ENCODE results near the gene PPP4R1. TPM values are rescaled to one million over a fixed set of nuclear protein-coding genes. Genes with fewer than 3 reads are reported as not detected.
A peak's percentile ranks its signal among the peaks of the same experiment; 100 is the strongest.

The PPP4R1 gene
- polyA plus RNA-seq, 1 donor (not counting 4 experiments of a cell fraction or from before 2014, with no cell fraction given) = 200 TPM

- dilution Hi-C loops (cut with MboI; ENCODE audit: extremely low pct_ligation_motif_present, low sequenced_read_pairs) = no loop called here
- no peak overlapping the region for H3K4me2 ChIP-seq (ENCODE audit: control insufficient read depth, extremely low read depth, insufficient read depth, low read depth, low read length)
- DNase-seq (ENCODE audit: low read depth, low spot score) (no peak), FAIRE-seq (no peak)
- no peaks in the 10 kb centered on the region for H3K9me3 ChIP-seq (ENCODE audit: control insufficient read depth, low read depth, low read length)
- no peaks in the 10 kb centered on the region for H3K9me1 ChIP-seq (ENCODE audit: control insufficient read depth, extremely low read depth, insufficient read depth, low read length)
- H3K4me1 ChIP-seq (ENCODE audit: control insufficient read depth, extremely low read depth, insufficient read depth, low read length) = peaks cover 35% of the 10 kb centered on the region
- no peak overlapping the region for H2AFZ ChIP-seq (ENCODE audit: control insufficient read depth, low read length)
- no peak overlapping the region for H3K4me3 ChIP-seq (ENCODE audit: control insufficient read depth in 2 of 3, extremely low read depth in 1 of 3, insufficient read depth in 2 of 3, low read depth in 1 of 3, low read length in 3 of 3)
- H3K9ac ChIP-seq (ENCODE audit: control insufficient read depth, extremely low read depth, insufficient read depth, low read length) = no peak overlapping the region
- no peaks in the 10 kb centered on the region for H4K20me1 ChIP-seq (ENCODE audit: control insufficient read depth, extremely low read depth, insufficient read depth, low read length)
- no peak overlapping the region for H3K27ac ChIP-seq (ENCODE audit: control insufficient read depth, insufficient read depth, low read length)
- TF ChIP-seq EZH2 (IDR thresholded peaks at IDR 0.05; ENCODE audit: low read length) (no peak), CTCF (optimal IDR thresholded peaks at IDR 0.05 in 1 of 3, IDR thresholded peaks at IDR 0.05 in 1 of 3, conservative IDR thresholded peaks at IDR 0.05 in 1 of 3; ENCODE audit: extremely low read depth in 1 of 3, insufficient read depth in 2 of 3, low read length in 3 of 3) (no peak)
- H3K27me3 ChIP-seq (ENCODE audit: control insufficient read depth, extremely low read depth, insufficient read depth, low read length) = no peaks in the 10 kb centered on the region
- peaks cover 26% of the 10 kb centered on the region for H3K79me2 ChIP-seq (ENCODE audit: control insufficient read depth, insufficient read depth, low read length)
- H3K36me3 ChIP-seq (ENCODE audit: control insufficient read depth in 2 of 2, extremely low read depth in 1 of 2, insufficient read depth in 2 of 2, low read length in 2 of 2) = peaks cover 30 to 53% of the 10 kb centered on the region in 2 experiments
Measured at GRCh38 chr18:9561759-9562158, 52.6 kb downstream of the PPP4R1 start.

DNA sequence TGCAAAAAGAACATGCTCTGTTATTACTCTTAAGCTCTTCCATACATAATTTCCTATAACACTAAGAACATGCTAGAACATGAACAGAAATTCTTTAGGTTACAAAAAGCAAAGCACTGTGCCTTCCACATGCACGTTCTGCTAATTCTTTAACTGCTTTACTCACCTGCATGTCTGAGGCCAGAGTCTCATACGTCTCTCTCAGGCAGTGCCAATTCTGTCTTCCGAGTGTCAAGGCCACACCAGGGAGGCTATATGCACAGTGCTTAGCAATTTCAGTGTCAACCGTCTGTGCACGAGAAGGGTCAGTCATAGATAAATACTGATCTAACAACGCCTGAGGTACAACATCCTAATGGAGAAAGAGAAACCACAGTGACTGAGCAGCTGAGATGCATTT is 55.1 kb downstream of the PPP4R1 start:
- dilution Hi-C loops (cut with MboI; ENCODE audit: extremely low pct_ligation_motif_present, low sequenced_read_pairs) = no loop called here
- no peaks in the 10 kb centered on the region for H4K20me1 ChIP-seq (ENCODE audit: control insufficient read depth, extremely low read depth, insufficient read depth, low read length)
- peaks cover 20% of the 10 kb centered on the region for H3K79me2 ChIP-seq (ENCODE audit: control insufficient read depth, insufficient read depth, low read length)
- no peaks in the 10 kb centered on the region for H3K9me1 ChIP-seq (ENCODE audit: control insufficient read depth, extremely low read depth, insufficient read depth, low read length)
- DNase-seq (ENCODE audit: low read depth, low spot score) (peak; percentile 9), FAIRE-seq (peak; percentile 84)
- peak overlapping the region; percentile 24 for H3K4me2 ChIP-seq (ENCODE audit: control insufficient read depth, extremely low read depth, insufficient read depth, low read depth, low read length)
- TF ChIP-seq EZH2 (IDR thresholded peaks at IDR 0.05; ENCODE audit: low read length) (no peak), CTCF (optimal IDR thresholded peaks at IDR 0.05 in 1 of 3, IDR thresholded peaks at IDR 0.05 in 1 of 3, conservative IDR thresholded peaks at IDR 0.05 in 1 of 3; ENCODE audit: extremely low read depth in 1 of 3, insufficient read depth in 2 of 3, low read length in 3 of 3) (no peak)
- H3K27ac ChIP-seq (ENCODE audit: control insufficient read depth, insufficient read depth, low read length) = peak overlapping the region; percentile 39
- no peak overlapping the region for H3K4me3 ChIP-seq (ENCODE audit: control insufficient read depth in 2 of 3, extremely low read depth in 1 of 3, insufficient read depth in 2 of 3, low read depth in 1 of 3, low read length in 3 of 3)
- no peak overlapping the region for H2AFZ ChIP-seq (ENCODE audit: control insufficient read depth, low read length)
- peaks cover 31 to 63% of the 10 kb centered on the region in 2 experiments for H3K36me3 ChIP-seq (ENCODE audit: control insufficient read depth in 2 of 2, extremely low read depth in 1 of 2, insufficient read depth in 2 of 2, low read length in 2 of 2)
- H3K4me1 ChIP-seq (ENCODE audit: control insufficient read depth, extremely low read depth, insufficient read depth, low read length) = peaks cover 35% of the 10 kb centered on the region
- H3K27me3 ChIP-seq (ENCODE audit: control insufficient read depth, extremely low read depth, insufficient read depth, low read length) = no peaks in the 10 kb centered on the region
- H3K9me3 ChIP-seq (ENCODE audit: control insufficient read depth, low read depth, low read length) = no peaks in the 10 kb centered on the region
- H3K9ac ChIP-seq (ENCODE audit: control insufficient read depth, extremely low read depth, insufficient read depth, low read length) = peak overlapping the region; percentile 13

Measured in keratinocyte (primary cell).